Aorta (tissue), 5 donors: Measurements from ENCODE around the gene DLK2. TPM values are rescaled to one million over a fixed set of nuclear protein-coding genes. Genes with fewer than 3 reads are reported as not detected.
"Not testable (repeated sequence)": the region's sequence is repeated elsewhere in the genome, so short reads cannot be mapped to it uniquely, and the experiment has no call there.

ENCODE experiments used
- ATAC-seq: fragments of 200-7000 bp; cut with Tn5 transposase; one replicate; pipeline ENCODE4 v1.9.1; 2022; ENCODE audit warnings: moderate library complexity; ENCODE audit not compliant: low FRiP score
- DNase-seq, 2 donors: peaks; one replicate each; pipeline ENCODE4 v3.0.0-alpha.2; 2020
- H3K27ac ChIP-seq, 2 donors: one replicate each; pipeline ENCODE4 v1.5.1; 2013; ENCODE audit warnings: low read length in 2 of 2, mild to moderate bottlenecking in 2 of 2, moderate library complexity in 2 of 2, control low read depth in 1 of 2, inconsistent platforms in 1 of 2, low read depth in 1 of 2
- H3K27me3 ChIP-seq, 2 donors: one replicate each; pipeline ENCODE4 v1.6.1; 2013; ENCODE audit warnings: control low read depth in 1 of 2, low read length in 1 of 2, mild to moderate bottlenecking in 1 of 2, moderate library complexity in 1 of 2; ENCODE audit not compliant: insufficient read depth in 2 of 2, control insufficient read depth in 1 of 2
- H3K36me3 ChIP-seq, 2 donors: one replicate each; pipeline ENCODE4 v1.6.1; 2013; ENCODE audit warnings: control low read depth in 1 of 2, low read length in 1 of 2, mild to moderate bottlenecking in 1 of 2; ENCODE audit not compliant: insufficient read depth in 2 of 2, control insufficient read depth in 1 of 2
- H3K4me1 ChIP-seq, 2 donors: one replicate each; pipeline ENCODE4 v1.6.1; 2013; ENCODE audit warnings: low read length in 2 of 2, control low read depth in 1 of 2, mild to moderate bottlenecking in 1 of 2, moderate library complexity in 1 of 2; ENCODE audit not compliant: insufficient read depth in 2 of 2, control insufficient read depth in 1 of 2
- H3K4me3 ChIP-seq, 2 donors: one replicate each; pipeline ENCODE4 v1.5.1; 2013; ENCODE audit warnings: low read length in 2 of 2, control low read depth in 1 of 2, mild to moderate bottlenecking in 1 of 2
- H3K9me3 ChIP-seq: one replicate; pipeline ENCODE4 v1.6.1; 2013; ENCODE audit warnings: mild to moderate bottlenecking, low read length; ENCODE audit not compliant: control insufficient read depth
- WGBS, 2 donors: extraction: QIAGEN DNeasy Blood & Tissue Kit; methylation state at CpG; one replicate each; pipeline ENCODE4 v1.1.7; 2013; 5-methylcytosine and 5-hydroxymethylcytosine counted together
- intact Hi-C, 2 donors: fragments of 100-400 bp; cut with DNase I; formaldehyde crosslinking; loops; one replicate each; pipeline versions ENCODE4 v1.14.2 to v1.15.0; 2022
- polyA plus RNA-seq, 2 donors: library from polyadenylated mRNA; stranded (reverse); fragments of 200-250 nt; gene quantifications; one replicate each; pipeline ENCODE4 v1.2.3, GENCODE V29; 2013
- total RNA-seq, 2 donors: library from RNA; stranded (reverse); fragmentation: NEBNext Ultra II Directional; extraction: Animal tissue kit (Norgen Biotek cat#: 25700); gene quantifications; one replicate each; pipeline ENCODE4 v1.2.1, GENCODE V29; 2021
- donor health status: healthy with polysubstance abuse.
- donor health status: Bipolar disorder and iron deficiency.
- donor health status: DM: no; HTN: no; CAD: no.
- donor health status: DM: no; HTN: no; CAD: no.
- donor health status: DM: yes; HTN: yes; CAD: no.

DLK2 gene
- total and polyA plus RNA-seq, 4 donors = not detected

DNA sequence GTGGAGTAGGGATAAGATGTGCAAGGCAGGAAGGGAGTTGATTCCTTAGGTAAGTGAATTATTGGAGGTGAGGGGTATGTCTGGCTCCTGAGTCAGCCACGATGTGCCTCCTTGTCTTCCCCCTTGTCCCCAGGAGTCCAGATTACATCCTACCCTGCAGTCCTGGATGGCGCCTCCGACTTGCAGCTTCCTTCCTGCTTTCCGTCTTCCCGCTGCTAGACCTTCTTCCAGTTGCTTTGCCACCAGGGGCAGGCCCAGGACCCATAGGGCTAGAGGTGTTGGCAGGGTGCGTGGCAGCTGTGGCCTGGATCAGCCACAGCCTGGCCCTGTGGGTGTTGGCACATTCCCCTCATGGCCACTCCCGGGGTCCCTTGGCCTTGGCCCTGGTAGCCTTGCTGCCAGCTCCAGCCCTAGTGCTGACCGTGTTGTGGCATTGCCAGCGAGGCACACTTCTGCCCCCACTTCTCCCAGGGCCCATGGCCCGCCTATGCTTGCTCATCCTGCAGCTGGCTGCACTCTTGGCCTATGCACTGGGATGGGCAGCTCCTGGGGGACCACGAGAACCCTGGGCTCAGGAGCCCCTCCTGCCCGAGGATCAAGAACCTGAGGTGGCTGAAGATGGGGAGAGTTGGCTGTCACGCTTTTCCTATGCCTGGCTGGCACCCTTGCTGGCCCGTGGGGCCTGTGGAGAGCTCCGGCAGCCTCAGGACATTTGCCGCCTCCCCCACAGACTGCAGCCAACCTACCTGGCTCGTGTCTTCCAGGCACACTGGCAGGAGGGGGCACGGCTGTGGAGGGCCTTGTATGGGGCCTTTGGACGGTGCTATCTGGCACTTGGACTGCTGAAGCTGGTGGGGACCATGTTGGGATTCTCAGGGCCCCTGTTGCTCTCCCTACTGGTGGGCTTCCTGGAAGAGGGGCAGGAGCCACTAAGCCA lies 23.1 kb downstream of the DLK2 start:
- ATAC-seq (no peak), DNase-seq (peak in 1 of 2 donors; percentile 57)
- Histone ChIP-seq H3K27ac (no peak overlapping the region), H3K36me3 (no peaks in the 10 kb centered on the region), H3K9me3 (no peaks in the 10 kb centered on the region), H3K4me3 (no peak overlapping the region), H3K4me1 (peaks cover 0 to 6% of the 10 kb centered on the region in 2 donors), H3K27me3 (no peaks in the 10 kb centered on the region)
- 90 to 91% methylated on average over 19 of the region's 19 CpGs for WGBS, 2 donors
- intact Hi-C loops = no loop called here

GRCh38 chr6:43428874-43429273 lies 26.5 kb downstream of the DLK2 start:
- no peaks in the 10 kb centered on the region for H3K9me3 ChIP-seq
- H3K27me3 ChIP-seq = no peaks in the 10 kb centered on the region
- 93 to 96% methylated on average over 3 of the region's 3 CpGs for WGBS, 2 donors
- H3K36me3 ChIP-seq = no peaks in the 10 kb centered on the region
- intact Hi-C loops = no loop called here
- H3K4me3 ChIP-seq = peak overlapping the region in 1 of 2 donors; percentile 61
- DNase-seq (peak in 1 of 2 donors; percentile 3), ATAC-seq (no peak)
- H3K4me1 ChIP-seq = no peaks in the 10 kb centered on the region
- H3K27ac ChIP-seq = no peak overlapping the region

GRCh38 chr6:43428112-43428570 lies 27.2 kb downstream of the DLK2 start:
- Histone ChIP-seq H3K36me3 (no peaks in the 10 kb centered on the region), H3K4me1 (no peaks in the 10 kb centered on the region), H3K27ac (peak overlapping the region in 1 of 2 donors; percentile 24), H3K4me3 (peak overlapping the region; percentile 61 to 62), H3K9me3 (no peaks in the 10 kb centered on the region), H3K27me3 (no peaks in the 10 kb centered on the region)
- WGBS, 2 donors = 10 to 12% methylated on average over 12 of the region's 12 CpGs
- ATAC-seq (no peak), DNase-seq (no peak)
- intact Hi-C loops = no loop called here

- Histone ChIP-seq H3K27me3 (no peaks in the 10 kb centered on the region), H3K27ac (peak within 1 kb of the TSS in 1 of 2 donors; percentile 25), H3K4me1 (no peaks in the 10 kb centered on the region), H3K36me3 (no peaks in the 10 kb centered on the region), H3K4me3 (peak within 1 kb of the TSS; percentile 61 to 62), H3K9me3 (no peaks in the 10 kb centered on the region)
- WGBS, 2 donors = 0 to 1% methylated on average over 49 of the region's 49 CpGs
- peak; percentile 99 for ATAC-seq
- peak; percentile 97 to 98 for DNase-seq
- intact Hi-C loops = no loop called here
Measured at GRCh38 chr6:43427406-43428111, 27.8 kb downstream of the DLK2 start, which contains the start of gene ABCC10. Gene ABCC10, plus strand, starts transcription at chr6:43427541. Its CDS starts 438 bp downstream, at chr6:43427979.

DNA sequence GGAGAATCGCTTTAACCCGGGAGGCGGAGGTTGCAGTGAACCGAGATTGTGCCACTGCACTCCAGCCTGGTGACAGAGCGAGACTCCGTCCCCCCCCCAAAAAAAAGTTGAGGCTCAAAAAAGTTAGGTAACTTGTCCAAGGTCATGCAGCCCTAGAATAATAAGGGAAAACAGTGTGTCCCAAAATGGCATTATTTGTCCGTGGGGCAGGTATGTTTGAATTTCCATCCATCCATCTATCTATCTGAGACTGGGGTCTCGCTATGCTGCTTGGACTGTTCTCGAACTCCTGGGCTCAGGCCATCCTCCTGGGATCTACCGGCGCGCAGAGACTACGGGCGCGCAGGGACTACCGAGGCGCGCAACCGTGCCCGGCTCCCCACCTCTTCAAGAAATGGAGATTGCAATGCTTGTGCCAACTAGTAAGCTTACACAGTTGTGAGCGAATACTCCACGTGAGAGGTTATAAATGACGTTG lies 28.4 kb downstream of the DLK2 start:
- H3K9me3 ChIP-seq = no peaks in the 10 kb centered on the region
- no peak for DNase-seq
- no peaks in the 10 kb centered on the region for H3K4me1 ChIP-seq
- H3K4me3 ChIP-seq = peak overlapping the region; percentile 12 to 61
- intact Hi-C loops = no loop called here
- no peak for ATAC-seq
- H3K27me3 ChIP-seq = no peaks in the 10 kb centered on the region
- peak overlapping the region in 1 of 2 donors; percentile 25 for H3K27ac ChIP-seq
- WGBS, 2 donors = 26 to 27% methylated on average over 23 of the region's 23 CpGs
- no peaks in the 10 kb centered on the region for H3K36me3 ChIP-seq

- H3K4me1 ChIP-seq, DNase-seq, H3K27me3 ChIP-seq, intact Hi-C loops, H3K9me3 ChIP-seq, H3K4me3 ChIP-seq, H3K36me3 ChIP-seq, H3K27ac ChIP-seq, ATAC-seq: not testable (repeated sequence)
- WGBS, 2 donors = 94 to 95% methylated on average over 22 to 33 of the region's 33 CpGs
Measured at GRCh38 chr6:43425083-43425482, 30.3 kb downstream of the DLK2 start.

GRCh38 chr6:43421831-43422230 lies 33.5 kb downstream of the DLK2 start:
- Histone ChIP-seq H3K9me3 (no peaks in the 10 kb centered on the region), H3K4me3 (no peak overlapping the region), H3K36me3 (no peaks in the 10 kb centered on the region), H3K27ac (no peak overlapping the region), H3K27me3 (no peaks in the 10 kb centered on the region), H3K4me1 (no peaks in the 10 kb centered on the region)
- ATAC-seq (no peak), DNase-seq (no peak)
- WGBS, 2 donors = 77 to 86% methylated on average over 3 of the region's 3 CpGs
- intact Hi-C loops = no loop called here

DNA sequence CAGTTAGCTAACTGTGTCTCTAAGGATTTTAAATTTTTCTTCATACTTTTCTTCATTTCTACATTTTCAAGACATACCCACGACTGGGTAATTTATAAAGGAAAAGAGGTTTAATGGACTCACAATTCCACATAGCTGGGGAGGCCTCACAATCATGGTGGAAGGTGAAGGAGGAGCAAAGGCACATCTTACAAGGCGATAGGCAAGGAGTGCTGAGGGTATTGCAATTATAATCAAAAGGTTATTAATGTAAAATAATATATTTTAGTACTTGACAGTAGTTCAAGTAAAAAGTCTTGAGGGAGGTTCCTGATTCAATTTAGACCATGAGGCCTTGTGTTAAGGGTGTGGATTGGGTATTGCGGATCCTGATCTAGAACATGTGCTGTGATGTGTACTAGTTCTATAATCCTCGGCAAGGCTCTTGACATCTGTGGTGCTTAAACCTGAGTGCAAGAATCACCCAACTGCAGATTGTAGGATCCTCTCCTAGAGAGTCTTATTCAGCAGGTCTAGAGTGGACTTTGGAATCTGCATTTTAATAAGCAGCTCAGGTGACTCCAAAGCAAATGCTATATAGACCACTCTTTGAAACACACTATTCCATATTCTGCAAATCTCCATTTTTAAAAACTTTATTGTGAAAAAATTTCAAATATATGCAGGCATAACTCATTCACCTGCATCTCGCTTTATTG lies 35.2 kb downstream of the DLK2 start:
- no peak for ATAC-seq
- WGBS, 2 donors = 63 to 64% methylated on average over 5 of the region's 5 CpGs

More for the DNA sequence above, 35.2 kb downstream of the DLK2 start:
- intact Hi-C loops = no loop called here
- no peaks in the 10 kb centered on the region for H3K36me3 ChIP-seq
- no peaks in the 10 kb centered on the region for H3K4me1 ChIP-seq
- H3K27ac ChIP-seq = no peak overlapping the region
- H3K9me3 ChIP-seq = no peaks in the 10 kb centered on the region
- H3K4me3 ChIP-seq = no peak overlapping the region
- DNase-seq = no peak
- H3K27me3 ChIP-seq = no peaks in the 10 kb centered on the region
